Endothelial cell of umbilical vein (primary cell): ENCODE measurements around the gene SMOC2. TPM values are rescaled to one million over a fixed set of nuclear protein-coding genes. Genes with fewer than 3 reads are reported as not detected.

Experiments used
- BruUV-seq: library from RNA; stranded (reverse); fragments of 400-500 nt; replicated peaks from 2 replicates; lab custom pipeline; 2021; lab: Mats Ljungman, UMichigan
- CTCF ChIA-PET: fragments of 300-600, 350-600 bp; sonication (Branson Sonifier 250); formaldehyde crosslinking; loops from one replicate; lab custom pipeline; 2021; ENCODE audit warnings: antibody characterized with exemption, inconsistent platforms; lab: Charles Lee
- POLR2A ChIA-PET: fragments of 300-600, 350-600 bp; sonication (Branson Sonifier 250); formaldehyde crosslinking; loops from one replicate; lab custom pipeline; 2021; ENCODE audit warnings: antibody characterized with exemption, inconsistent platforms; lab: Charles Lee
- DNase-seq: peaks from one replicate; pipeline ENCODE4 v3.0.0-alpha.2; 2011; ENCODE audit warnings: low read depth, low spot score
- FAIRE-seq: peaks from 2 replicates; lab custom pipeline; 2011; peaks lifted over from hg19 to GRCh38; lab: Jason Lieb, UNC
- H2AFZ ChIP-seq: 2 replicates; pipeline ENCODE4 v1.6.0; 2012; ENCODE audit warnings: low read depth, low read length, control low read depth, inconsistent platforms
- H3K27ac ChIP-seq: 2 replicates; pipeline ENCODE4 v1.5.1; 2011; ENCODE audit warnings: low read depth, mild to moderate bottlenecking, control low read depth, low read length, moderate library complexity; ENCODE audit not compliant: insufficient read depth
- H3K27me3 ChIP-seq, 2 experiments: 2 replicates each; pipeline versions ENCODE4 v1.6.0 to v1.6.1; 2011; ENCODE audit warnings: low read length in 2 of 2, mixed read lengths in 1 of 2; ENCODE audit not compliant: control insufficient read depth in 2 of 2, insufficient read depth in 2 of 2
- H3K36me3 ChIP-seq, 2 experiments: 2 replicates in 1 of 2; 3 replicates in 1 of 2; pipeline ENCODE4 v1.5.1; 2011; ENCODE audit warnings: low read length in 2 of 2, mild to moderate bottlenecking in 1 of 2, moderate library complexity in 1 of 2; ENCODE audit not compliant: control insufficient read depth in 2 of 2, insufficient read depth in 2 of 2; ENCODE audit errors: extremely low read depth in 1 of 2
- H3K4me1 ChIP-seq: 3 replicates; pipeline ENCODE4 v1.5.1; 2011; ENCODE audit warnings: mild to moderate bottlenecking, low read length; ENCODE audit not compliant: control insufficient read depth, insufficient read depth; ENCODE audit errors: extremely low read depth
- H3K4me2 ChIP-seq: 2 replicates; pipeline ENCODE4 v1.6.1; 2011; ENCODE audit warnings: low read length, control low read depth, mixed read lengths; ENCODE audit not compliant: insufficient read depth
- H3K4me3 ChIP-seq, 3 experiments: fragments of 200-600 bp in 1 of 3; sonication (generic), shearing (Covaris generic) in 1 of 3; replicated peaks in 1 of 3; 2 replicates each; pipeline ENCODE4 v1.5.1; 2011 to 2016; ENCODE audit warnings: control low read depth in 3 of 3, low read length in 3 of 3, mild to moderate bottlenecking in 2 of 3, inconsistent platforms in 1 of 3, low read depth in 1 of 3, moderate library complexity in 1 of 3; ENCODE audit not compliant: insufficient read depth in 1 of 3
- H3K79me2 ChIP-seq: 2 replicates; pipeline ENCODE4 v1.6.0; 2012; ENCODE audit warnings: low read length, inconsistent platforms; ENCODE audit not compliant: control insufficient read depth, insufficient read depth
- H3K9ac ChIP-seq: replicated peaks from 2 replicates; pipeline ENCODE3; 2011; ENCODE audit warnings: low read length, control low read depth; ENCODE audit not compliant: insufficient read depth; ENCODE audit errors: extremely low read depth
- H3K9me1 ChIP-seq: replicated peaks from 3 replicates; pipeline ENCODE4 v1.6.0; 2011; ENCODE audit warnings: mild to moderate bottlenecking, low read length; ENCODE audit not compliant: control insufficient read depth, insufficient read depth; ENCODE audit errors: extremely low read depth
- H3K9me3 ChIP-seq: replicated peaks from 2 replicates; pipeline ENCODE4 v1.5.1; 2012; ENCODE audit warnings: low read length, inconsistent platforms; ENCODE audit not compliant: control insufficient read depth, insufficient read depth
- H4K20me1 ChIP-seq: replicated peaks from 2 replicates; pipeline ENCODE3; 2011; ENCODE audit warnings: mild to moderate bottlenecking, low read length; ENCODE audit not compliant: control insufficient read depth, insufficient read depth; ENCODE audit errors: extremely low read depth
- EZH2 ChIP-seq: IDR thresholded peaks from 2 replicates; pipeline ENCODE4 v1.6.1; 2012; ENCODE audit warnings: borderline replicate concordance, low read depth, mild to moderate bottlenecking, moderate library complexity, low read length, inconsistent platforms; ENCODE audit not compliant: severe bottlenecking
- FOS ChIP-seq: IDR thresholded peaks from 2 replicates; pipeline ENCODE4 v1.6.1; 2011; ENCODE audit warnings: mild to moderate bottlenecking, low read length, moderate library complexity, borderline replicate concordance; ENCODE audit not compliant: insufficient read depth
- GATA2 ChIP-seq: IDR thresholded peaks from 2 replicates; pipeline ENCODE4 v1.7.0; 2011; ENCODE audit warnings: low read depth, mild to moderate bottlenecking, moderate library complexity, mixed read lengths, low read length; ENCODE audit not compliant: insufficient read length, insufficient read depth
- JUN ChIP-seq: IDR thresholded peaks from 2 replicates; pipeline ENCODE4 v1.6.1; 2011; ENCODE audit warnings: borderline replicate concordance, low read depth; ENCODE audit not compliant: insufficient read length, insufficient read depth
- MYC ChIP-seq: IDR thresholded peaks from one replicate; pipeline ENCODE4 v1.6.1; 2011; ENCODE audit warnings: mild to moderate bottlenecking, low read depth, low read length
- POLR2A ChIP-seq: IDR thresholded peaks from 2 replicates; pipeline ENCODE4 v1.6.1; 2012; ENCODE audit warnings: low read depth, mild to moderate bottlenecking, control low read depth, low read length
- POLR2AphosphoS5 ChIP-seq: IDR thresholded peaks from 2 replicates; pipeline ENCODE4 v1.6.1; 2012; ENCODE audit warnings: low read depth, mild to moderate bottlenecking, control low read depth, low read length, moderate library complexity; ENCODE audit not compliant: insufficient read depth
- dilution Hi-C: fragments of 300-500 bp; cut with MboI; formaldehyde crosslinking; loops from one replicate; pipeline ENCODE4 v1.15.0; 2019; ENCODE audit warnings: low sequenced_read_pairs; ENCODE audit not compliant: extremely low pct_ligation_motif_present
- intact Hi-C: fragments of 100-400 bp; cut with micrococcal nuclease; formaldehyde crosslinking; loops from one replicate; pipeline ENCODE4 v1.10.0; 2022
- polyA plus RNA-seq, 4 experiments: library from polyadenylated mRNA; depleted of rRNA in 3 of 4; stranded (reverse) in 3 of 4; unstranded in 1 of 4; fragments of >200 nt; gene quantifications; 2 replicates each; pipeline versions ENCODE4 v1.2.1 to v1.2.3, GENCODE V29; 2011 to 2012; ENCODE audit warnings: missing spikeins in 1 of 4
- total RNA-seq: library from RNA; stranded (reverse); gene quantifications from 2 replicates; pipeline ENCODE4 v1.2.3, GENCODE V29; 2021
- TF ChIP-seq, protein P1 (sequence below): IDR thresholded peaks from 2 replicates; pipeline ENCODE4 v1.6.1; 2011; ENCODE audit not compliant: insufficient read depth, insufficient read length
- TF ChIP-seq, protein P2 (sequence below), 2 donors: IDR thresholded peaks; 1 replicate in 1 of 2; 2 replicates in 1 of 2; pipeline ENCODE4 v1.5.1; 2011; ENCODE audit warnings: low read length in 2 of 2, mild to moderate bottlenecking in 2 of 2, moderate library complexity in 2 of 2, control low read depth in 1 of 2, inconsistent platforms in 1 of 2, low read depth in 1 of 2; ENCODE audit not compliant: insufficient read depth in 1 of 2; ENCODE audit errors: extremely low read depth in 1 of 2

SMOC2 gene
- total and polyA plus RNA-seq, 2 donors (not counting 3 experiments of a cell fraction or from before 2014, with no cell fraction given) = not detected

GRCh38 chr6:168698923-168699322, 257.9 kb downstream of the SMOC2 start:
- no peak overlapping the region for H3K9ac ChIP-seq
- H3K9me3 ChIP-seq = peaks cover 11% of the 10 kb centered on the region
- no peak overlapping the region for H3K4me2 ChIP-seq
- H3K4me1 ChIP-seq = no peaks in the 10 kb centered on the region
- CTCF ChIA-PET = no interaction called here
- intact Hi-C loops (no loop called here), dilution Hi-C loops (no loop called here)
- POLR2A ChIA-PET = no interaction called here
- DNase-seq (no peak), FAIRE-seq (no peak)
- no peak overlapping the region for H2AFZ ChIP-seq
- H3K27me3 ChIP-seq = no peaks in the 10 kb centered on the region
- H3K9me1 ChIP-seq = no peaks in the 10 kb centered on the region
- no peak overlapping the region for H3K27ac ChIP-seq
- no peaks in the 10 kb centered on the region for H3K79me2 ChIP-seq
- H3K36me3 ChIP-seq = no peaks in the 10 kb centered on the region
- no peak overlapping the region for H3K4me3 ChIP-seq
- TF ChIP-seq JUN = no peak
- TF ChIP-seq MYC = no peak
- TF ChIP-seq GATA2 = no peak
- TF ChIP-seq, protein P1, sequence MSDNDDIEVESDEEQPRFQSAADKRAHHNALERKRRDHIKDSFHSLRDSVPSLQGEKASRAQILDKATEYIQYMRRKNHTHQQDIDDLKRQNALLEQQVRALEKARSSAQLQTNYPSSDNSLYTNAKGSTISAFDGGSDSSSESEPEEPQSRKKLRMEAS = no peak
- no peak for TF ChIP-seq POLR2A
- no peak for TF ChIP-seq FOS
- TF ChIP-seq, protein P2, sequence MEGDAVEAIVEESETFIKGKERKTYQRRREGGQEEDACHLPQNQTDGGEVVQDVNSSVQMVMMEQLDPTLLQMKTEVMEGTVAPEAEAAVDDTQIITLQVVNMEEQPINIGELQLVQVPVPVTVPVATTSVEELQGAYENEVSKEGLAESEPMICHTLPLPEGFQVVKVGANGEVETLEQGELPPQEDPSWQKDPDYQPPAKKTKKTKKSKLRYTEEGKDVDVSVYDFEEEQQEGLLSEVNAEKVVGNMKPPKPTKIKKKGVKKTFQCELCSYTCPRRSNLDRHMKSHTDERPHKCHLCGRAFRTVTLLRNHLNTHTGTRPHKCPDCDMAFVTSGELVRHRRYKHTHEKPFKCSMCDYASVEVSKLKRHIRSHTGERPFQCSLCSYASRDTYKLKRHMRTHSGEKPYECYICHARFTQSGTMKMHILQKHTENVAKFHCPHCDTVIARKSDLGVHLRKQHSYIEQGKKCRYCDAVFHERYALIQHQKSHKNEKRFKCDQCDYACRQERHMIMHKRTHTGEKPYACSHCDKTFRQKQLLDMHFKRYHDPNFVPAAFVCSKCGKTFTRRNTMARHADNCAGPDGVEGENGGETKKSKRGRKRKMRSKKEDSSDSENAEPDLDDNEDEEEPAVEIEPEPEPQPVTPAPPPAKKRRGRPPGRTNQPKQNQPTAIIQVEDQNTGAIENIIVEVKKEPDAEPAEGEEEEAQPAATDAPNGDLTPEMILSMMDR (IDR thresholded peaks at IDR 0.05; ENCODE audit: extremely low read depth in 1 of 2, insufficient read depth in 1 of 2, low read depth in 1 of 2, low read length in 2 of 2) = no peak
- no peak for TF ChIP-seq POLR2AphosphoS5
- no peak for TF ChIP-seq EZH2
- no peaks in the 10 kb centered on the region for H4K20me1 ChIP-seq
- no TSS peak for BruUV-seq
